Esophagus muscularis mucosa (tissue), 3 donors: ENCODE data around the gene ZNF385C.

Source experiments
- CTCF ChIP-seq, 3 experiments: fragments of 200-600 bp in 2 of 3; fragments of 450-650 bp in 1 of 3; sonication (generic) in 2 of 3; IDR thresholded peaks; one replicate each; pipeline ENCODE4 v1.5.1; 2017 to 2019; ENCODE audit warnings: antibody characterized with exemption in 3 of 3, mild to moderate bottlenecking in 2 of 3, moderate library complexity in 1 of 3
- POLR2A ChIP-seq: fragments of 450-650 bp; IDR thresholded peaks from one replicate; pipeline ENCODE4 v1.6.1; 2017; ENCODE audit warnings: antibody characterized with exemption, moderate library complexity, mild to moderate bottlenecking, low read depth
- POLR2AphosphoS5 ChIP-seq, 2 donors: sonication (generic); formaldehyde crosslinking; IDR thresholded peaks; one replicate each; pipeline ENCODE4 v1.6.1; 2017; ENCODE audit warnings: antibody characterized with exemption in 2 of 2

GRCh38 chr17:42087736-42088705, 10.3 kb downstream of the ZNF385C start:
- no peak for TF ChIP-seq POLR2AphosphoS5 (IDR thresholded peaks at IDR 0.05)
- TF ChIP-seq CTCF (IDR thresholded peaks at IDR 0.05) = no peak
- no peak for TF ChIP-seq POLR2A
